ENCODE results near the gene RNF7. TPM values are rescaled to one million over a fixed set of nuclear protein-coding genes. Genes with fewer than 3 reads are reported as not detected.
"Not testable (repeated sequence)": the region's sequence is repeated elsewhere in the genome, so short reads cannot be mapped to it uniquely, and the experiment has no call there.

RNF7 gene
- total RNA-seq, 6 experiments from 2014 or later, result 135 to 170 (median 139) TPM

DNA sequence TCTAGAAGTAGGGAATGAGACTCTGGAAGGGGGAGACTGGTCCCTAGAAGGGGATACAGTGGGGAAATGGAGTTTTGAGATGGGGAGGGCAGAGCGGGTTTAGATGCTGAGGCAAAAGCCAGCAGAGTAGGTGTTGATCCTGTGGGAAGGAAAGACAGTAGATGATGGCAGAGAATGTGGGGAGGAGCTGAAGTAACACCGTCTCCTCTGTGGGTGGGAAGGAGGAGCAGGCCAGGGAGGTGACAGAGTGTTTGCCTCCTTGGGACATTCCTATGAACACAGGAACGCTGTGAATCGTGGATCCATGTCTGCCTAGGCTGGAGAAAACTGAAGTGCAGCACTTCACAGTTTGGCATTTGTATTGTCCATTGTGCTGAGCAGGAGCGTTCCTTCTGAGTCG, 45.5 kb downstream of the RNF7 start:
- Mint-ChIP-seq H3K36me3 (ENCODE audit: low read depth) (no peaks in the 10 kb centered on the region), H3K4me1 (ENCODE audit: low read depth) (no peaks in the 10 kb centered on the region), H3K4me3 (no peak overlapping the region), H3K27me3 (ENCODE audit: insufficient read depth) (peaks cover 21% of the 10 kb centered on the region), H3K27ac (no peak overlapping the region), H3K9me3 (no peaks in the 10 kb centered on the region)
- no peak for DNase-seq
- TF ChIP-seq, protein P1, sequence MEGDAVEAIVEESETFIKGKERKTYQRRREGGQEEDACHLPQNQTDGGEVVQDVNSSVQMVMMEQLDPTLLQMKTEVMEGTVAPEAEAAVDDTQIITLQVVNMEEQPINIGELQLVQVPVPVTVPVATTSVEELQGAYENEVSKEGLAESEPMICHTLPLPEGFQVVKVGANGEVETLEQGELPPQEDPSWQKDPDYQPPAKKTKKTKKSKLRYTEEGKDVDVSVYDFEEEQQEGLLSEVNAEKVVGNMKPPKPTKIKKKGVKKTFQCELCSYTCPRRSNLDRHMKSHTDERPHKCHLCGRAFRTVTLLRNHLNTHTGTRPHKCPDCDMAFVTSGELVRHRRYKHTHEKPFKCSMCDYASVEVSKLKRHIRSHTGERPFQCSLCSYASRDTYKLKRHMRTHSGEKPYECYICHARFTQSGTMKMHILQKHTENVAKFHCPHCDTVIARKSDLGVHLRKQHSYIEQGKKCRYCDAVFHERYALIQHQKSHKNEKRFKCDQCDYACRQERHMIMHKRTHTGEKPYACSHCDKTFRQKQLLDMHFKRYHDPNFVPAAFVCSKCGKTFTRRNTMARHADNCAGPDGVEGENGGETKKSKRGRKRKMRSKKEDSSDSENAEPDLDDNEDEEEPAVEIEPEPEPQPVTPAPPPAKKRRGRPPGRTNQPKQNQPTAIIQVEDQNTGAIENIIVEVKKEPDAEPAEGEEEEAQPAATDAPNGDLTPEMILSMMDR (IDR thresholded peaks at IDR 0.05), result no peak

DNA sequence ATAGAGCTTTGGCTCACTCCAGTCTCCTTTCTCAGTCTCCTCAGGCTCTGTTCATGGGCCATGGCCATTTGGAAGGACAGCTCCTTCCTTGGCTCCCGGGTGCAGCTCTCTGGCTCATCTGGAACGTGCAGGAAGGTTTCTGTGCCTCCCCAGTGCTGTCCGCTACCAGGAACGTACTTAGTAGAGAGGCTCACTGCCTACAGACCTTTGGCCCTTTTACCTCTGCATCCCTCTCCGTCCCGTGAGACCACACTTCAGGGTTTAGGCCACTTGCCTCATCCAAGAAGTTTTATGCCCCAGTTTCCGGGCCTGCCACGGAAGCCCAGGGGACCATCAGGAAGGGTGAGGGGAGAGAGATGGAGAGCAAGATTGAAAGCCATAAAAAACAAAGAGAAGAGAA, 46.0 kb downstream of the RNF7 start:
- DNase-seq, result no peak
- H3K4me3 Mint-ChIP-seq, result no peak overlapping the region
- H3K4me1 Mint-ChIP-seq (ENCODE audit: low read depth), result no peaks in the 10 kb centered on the region
- TF ChIP-seq, protein P1 (IDR thresholded peaks at IDR 0.05), result no peak
- no peaks in the 10 kb centered on the region for H3K36me3 Mint-ChIP-seq (ENCODE audit: low read depth)
- no peaks in the 10 kb centered on the region for H3K9me3 Mint-ChIP-seq
- peaks cover 21% of the 10 kb centered on the region for H3K27me3 Mint-ChIP-seq (ENCODE audit: insufficient read depth)
- H3K27ac Mint-ChIP-seq, result no peak overlapping the region

DNA sequence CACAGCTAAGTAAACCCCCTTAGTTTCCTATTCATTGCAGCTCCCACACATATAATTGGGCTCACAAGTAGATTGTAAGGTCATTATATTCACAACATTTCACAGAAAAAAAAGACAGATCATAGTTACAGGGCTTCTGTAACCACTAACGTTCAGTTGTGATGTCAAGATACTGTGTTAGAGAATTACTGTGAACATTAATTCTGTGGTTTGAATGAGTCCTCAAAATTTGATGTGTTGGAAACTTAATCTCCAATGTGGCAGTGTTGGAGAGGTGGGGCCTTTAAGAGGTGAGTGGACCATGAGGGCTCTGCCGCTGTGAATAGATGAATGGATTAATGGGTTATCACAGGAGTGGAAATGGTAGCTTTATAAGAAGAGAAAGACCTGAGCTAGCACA, 46.4 kb downstream of the RNF7 start:
- TF ChIP-seq, protein P1 (IDR thresholded peaks at IDR 0.05), result no peak
- Mint-ChIP-seq H3K4me1 (ENCODE audit: low read depth) (no peaks in the 10 kb centered on the region), H3K27me3 (ENCODE audit: insufficient read depth) (peaks cover 24% of the 10 kb centered on the region), H3K4me3 (no peak overlapping the region), H3K27ac (no peak overlapping the region), H3K9me3 (no peaks in the 10 kb centered on the region), H3K36me3 (ENCODE audit: low read depth) (no peaks in the 10 kb centered on the region)
- no peak for DNase-seq

DNA sequence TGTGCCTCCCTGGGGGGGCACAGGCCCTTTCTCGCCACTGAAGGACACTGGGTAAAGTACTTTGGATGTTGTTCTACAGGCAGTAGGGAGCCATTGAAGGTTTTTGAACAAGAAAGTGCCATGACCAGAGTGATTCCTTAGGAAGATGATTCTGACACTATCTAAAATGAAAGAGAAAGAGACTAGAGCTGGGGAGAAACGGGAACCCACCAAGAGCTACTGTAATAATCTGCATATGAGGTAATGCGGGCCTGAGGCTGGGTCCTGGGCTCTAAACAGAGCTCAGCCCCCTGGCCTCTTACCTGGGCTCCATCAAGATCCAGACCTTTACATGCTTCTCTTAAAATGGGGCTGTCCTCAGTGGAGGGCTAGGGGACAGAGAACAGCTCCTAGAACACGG, 50.1 kb downstream of the RNF7 start:
- no peaks in the 10 kb centered on the region for H3K9me3 Mint-ChIP-seq
- TF ChIP-seq, protein P1 (IDR thresholded peaks at IDR 0.05), result no peak
- H3K36me3 Mint-ChIP-seq (ENCODE audit: low read depth), result no peaks in the 10 kb centered on the region
- H3K4me1 Mint-ChIP-seq (ENCODE audit: low read depth), result no peaks in the 10 kb centered on the region
- no peak overlapping the region for H3K4me3 Mint-ChIP-seq
- no peak for DNase-seq
- peaks cover 18% of the 10 kb centered on the region for H3K27me3 Mint-ChIP-seq (ENCODE audit: insufficient read depth)
- H3K27ac Mint-ChIP-seq, result no peak overlapping the region

DNA sequence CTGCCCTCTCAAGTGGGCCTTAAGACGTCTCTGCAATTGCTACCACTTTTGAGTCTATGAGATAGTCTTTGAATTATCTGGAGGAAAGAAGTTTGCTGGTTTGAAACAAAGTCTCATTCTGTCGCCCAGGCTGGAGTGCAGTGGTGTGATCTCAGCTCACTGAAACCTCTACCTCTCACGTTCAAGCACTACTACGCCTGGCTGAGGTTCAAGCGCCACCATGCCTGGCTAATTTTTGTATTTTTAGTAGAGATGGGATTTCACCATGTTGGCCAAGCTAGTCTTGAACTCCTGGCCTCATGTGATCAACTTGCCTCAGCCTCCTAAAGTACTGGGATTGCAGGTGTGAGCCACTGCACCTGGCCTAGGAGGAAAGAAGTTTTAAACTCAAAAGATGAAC, 50.7 kb downstream of the RNF7 start:
- H3K4me3 Mint-ChIP-seq; H3K4me1 Mint-ChIP-seq (ENCODE audit: low read depth); H3K9me3 Mint-ChIP-seq; DNase-seq; H3K36me3 Mint-ChIP-seq (ENCODE audit: low read depth); H3K27ac Mint-ChIP-seq: not testable (repeated sequence)
- peaks cover 14% of the 10 kb centered on the region for H3K27me3 Mint-ChIP-seq (ENCODE audit: insufficient read depth)

DNA sequence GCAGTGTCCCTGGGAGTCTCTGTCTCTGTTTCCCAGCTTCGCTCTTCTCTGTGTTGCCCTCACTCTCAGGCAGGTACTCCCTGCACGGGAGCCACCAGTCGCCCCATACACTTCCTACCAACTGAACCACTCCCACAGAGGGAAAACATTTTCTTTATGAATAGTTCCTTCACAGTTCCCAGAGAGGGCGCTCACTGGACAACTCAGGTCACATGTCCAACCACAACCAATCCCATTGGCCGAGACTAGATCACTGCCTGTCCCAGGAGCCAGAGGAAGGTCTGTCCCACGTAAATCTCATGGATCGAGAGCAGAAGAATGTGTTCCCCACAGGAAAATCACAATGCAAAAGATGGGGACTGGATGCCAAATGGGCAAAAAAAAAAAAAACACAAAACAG, 51.2 kb downstream of the RNF7 start:
- TF ChIP-seq, protein P1 (IDR thresholded peaks at IDR 0.05), result no peak
- no peak for DNase-seq
- Mint-ChIP-seq H3K4me1 (ENCODE audit: low read depth) (no peaks in the 10 kb centered on the region), H3K4me3 (no peak overlapping the region), H3K27ac (no peak overlapping the region), H3K36me3 (ENCODE audit: low read depth) (no peaks in the 10 kb centered on the region), H3K9me3 (no peaks in the 10 kb centered on the region), H3K27me3 (ENCODE audit: insufficient read depth) (peaks cover 14% of the 10 kb centered on the region)

Measured in HFFc6 (cell line).